Transverse colon (tissue), 4 donors: Measurements from ENCODE around the gene SETD3. TPM values are rescaled to one million over a fixed set of nuclear protein-coding genes. Genes with fewer than 3 reads are reported as not detected.

Experiments used
- DNase-seq: peaks from one replicate; pipeline ENCODE4 v3.0.0-alpha.2; 2019
- H3K27ac ChIP-seq, 4 donors: fragments of 200-600 bp; sonication (generic); 2 replicates each; pipeline ENCODE4 v1.5.1; 2016 to 2018; ENCODE audit warnings: inconsistent platforms in 4 of 4
- H3K27me3 ChIP-seq: fragments of 200-600 bp; sonication (generic); 2 replicates; pipeline ENCODE4 v1.5.1; 2017; ENCODE audit warnings: inconsistent platforms
- H3K36me3 ChIP-seq, 4 donors: fragments of 200-600 bp; sonication (generic); 2 replicates each; pipeline ENCODE4 v1.5.1; 2017 to 2019; ENCODE audit warnings: inconsistent platforms in 4 of 4
- H3K4me1 ChIP-seq, 4 donors: fragments of 200-600 bp; sonication (generic); 2 replicates each; pipeline ENCODE4 v1.5.1; 2017 to 2020; ENCODE audit warnings: inconsistent platforms in 4 of 4
- H3K4me3 ChIP-seq, 4 donors: fragments of 200-600 bp; sonication (generic); 1 replicate in 1 of 4; 2 replicates in 3 of 4; pipeline versions ENCODE4 v1.5.1 to v1.6.1; 2017 to 2019; ENCODE audit warnings: inconsistent platforms in 4 of 4
- H3K9me3 ChIP-seq, 2 donors: fragments of 200-600 bp; sonication (generic); 2 replicates each; pipeline ENCODE4 v1.5.1; 2017 to 2019; ENCODE audit warnings: inconsistent platforms in 2 of 2
- CTCF ChIP-seq, 5 experiments: fragments of 200-600 bp in 3 of 5; fragments of 450-650 bp in 2 of 5; sonication (generic) in 3 of 5; IDR thresholded peaks; 1 replicate in 2 of 5; 2 replicates in 3 of 5; pipeline ENCODE4 v1.5.1; 2016 to 2017; ENCODE audit warnings: antibody characterized with exemption in 5 of 5, inconsistent platforms in 3 of 5, mild to moderate bottlenecking in 2 of 5, moderate library complexity in 1 of 5
- EP300 ChIP-seq: sonication (generic); formaldehyde crosslinking; IDR thresholded peaks from one replicate; pipeline ENCODE4 v1.6.1; 2017; ENCODE audit warnings: antibody characterized with exemption, low read depth
- POLR2A ChIP-seq: fragments of 450-650 bp; IDR thresholded peaks from one replicate; pipeline ENCODE4 v1.6.1; 2016; ENCODE audit warnings: antibody characterized with exemption, mild to moderate bottlenecking, moderate library complexity
- POLR2AphosphoS5 ChIP-seq, 3 donors: sonication (generic); formaldehyde crosslinking; IDR thresholded peaks; one replicate each; pipeline ENCODE4 v1.6.1; 2016; ENCODE audit warnings: antibody characterized with exemption in 3 of 3
- WGBS, 2 donors: methylation state at CpG; one replicate each; pipeline ENCODE4 v1.1.5; 2018; ENCODE audit warnings: low coverage in 1 of 2; 5-methylcytosine and 5-hydroxymethylcytosine counted together
- in situ Hi-C, 4 donors: fragments of 200-750 bp; cut with MboI; loops; one replicate each; pipeline versions ENCODE4 v1.15.0 to v1.15.1; 2017; ENCODE audit warnings: low sequenced_read_pairs in 3 of 4, low pct_ligation_motif_present in 1 of 4, low pct_unique_long_range_greater_than_20kb in 1 of 4
- intact Hi-C: fragments of 100-400 bp; cut with DNase I; formaldehyde crosslinking; loops from one replicate; pipeline ENCODE4 v1.15.1; 2023; ENCODE audit warnings: low total_unique reads
- total RNA-seq, 4 donors: library from RNA; depleted of rRNA; stranded (reverse); fragments of >200 nt; gene quantifications; one replicate each; pipeline ENCODE4 v1.1.0, GENCODE V29; 2016

Gene SETD3
- total RNA-seq, 4 donors from 2014 or later: 50.1 to 224 (median 68.8) TPM

- TF ChIP-seq POLR2A: no peak
- no peak for TF ChIP-seq POLR2AphosphoS5 (IDR thresholded peaks at IDR 0.05)
- TF ChIP-seq CTCF (IDR thresholded peaks at IDR 0.05): no peak
- no peak for TF ChIP-seq EP300
- H3K4me1 ChIP-seq: peaks cover 22 to 40% (median 29%) of the 10 kb centered on the region in 4 donors
- 36 to 47% methylated on average over 4 of the region's 4 CpGs for WGBS, 2 donors
- H3K9me3 ChIP-seq: no peaks in the 10 kb centered on the region
- intact Hi-C loops (no loop called here), in situ Hi-C loops (no loop called here)
- no peak for DNase-seq
- H3K4me3 ChIP-seq: no peak overlapping the region
- no peaks in the 10 kb centered on the region for H3K27me3 ChIP-seq
- H3K36me3 ChIP-seq: no peaks in the 10 kb centered on the region
- H3K27ac ChIP-seq: peak overlapping the region in 2 of 4 donors; percentile 93 to 99
Observed at GRCh38 chr14:99478128-99478527, 2.5 kb downstream of the SETD3 start.

GRCh38 chr14:99476864-99477263 lies 3.8 kb downstream of the SETD3 start:
- H3K27me3 ChIP-seq: no peaks in the 10 kb centered on the region
- H3K4me3 ChIP-seq: no peak overlapping the region
- no peak for DNase-seq
- no peaks in the 10 kb centered on the region for H3K9me3 ChIP-seq
- H3K27ac ChIP-seq: no peak overlapping the region
- no peaks in the 10 kb centered on the region for H3K36me3 ChIP-seq
- in situ Hi-C loops: no loop called here
- TF ChIP-seq POLR2AphosphoS5 (IDR thresholded peaks at IDR 0.05) (no peak), EP300 (no peak), POLR2A (no peak), CTCF (IDR thresholded peaks at IDR 0.05) (no peak)
- H3K4me1 ChIP-seq: peaks cover 11 to 28% (median 18%) of the 10 kb centered on the region in 4 donors
- intact Hi-C loops: no loop called here
- 60 to 76% methylated on average over 1 of the region's 1 CpG for WGBS, 2 donors

- TF ChIP-seq EP300 (no peak), CTCF (IDR thresholded peaks at IDR 0.05) (no peak), POLR2A (no peak), POLR2AphosphoS5 (IDR thresholded peaks at IDR 0.05) (no peak)
- H3K27me3 ChIP-seq: no peaks in the 10 kb centered on the region
- H3K4me1 ChIP-seq: peaks cover 11 to 28% (median 18%) of the 10 kb centered on the region in 4 donors
- H3K36me3 ChIP-seq: no peaks in the 10 kb centered on the region
- no peaks in the 10 kb centered on the region for H3K9me3 ChIP-seq
- in situ Hi-C loops (no loop called here), intact Hi-C loops (no loop called here)
- DNase-seq: no peak
- H3K27ac ChIP-seq: no peak overlapping the region
- whole genome bisulfite sequencing, 2 donors: 82 to 89% methylated on average over 2 of the region's 2 CpGs
- H3K4me3 ChIP-seq: no peak overlapping the region
Observed at GRCh38 chr14:99475660-99476059, 5.0 kb downstream of the SETD3 start.

- intact Hi-C loops (no loop called here), in situ Hi-C loops (no loop called here)
- Histone ChIP-seq H3K4me3 (no peak overlapping the region), H3K9me3 (no peaks in the 10 kb centered on the region), H3K27ac (no peak overlapping the region), H3K4me1 (peaks cover 11 to 28% (median 18%) of the 10 kb centered on the region in 4 donors), H3K27me3 (no peaks in the 10 kb centered on the region), H3K36me3 (no peaks in the 10 kb centered on the region)
- 80 to 87% methylated on average over 2 to 9 of the region's 9 CpGs for WGBS, 2 donors
- no peak for TF ChIP-seq EP300
- TF ChIP-seq CTCF (IDR thresholded peaks at IDR 0.05): no peak
- TF ChIP-seq POLR2A: no peak
- TF ChIP-seq POLR2AphosphoS5 (IDR thresholded peaks at IDR 0.05): no peak
- no peak for DNase-seq
Observed at GRCh38 chr14:99475179-99475578, 5.5 kb downstream of the SETD3 start.
